VCaP (cell line): Measurements from ENCODE around the gene STPG1.

Experiments used
- H3K27ac ChIP-seq: fragments of 450-650 bp; 2 replicates; pipeline ENCODE4 v1.5.1; 2017
- CTCF ChIP-seq: fragments of 450-650 bp; conservative IDR thresholded peaks from 2 replicates; pipeline ENCODE4 v1.5.1; 2017; ENCODE audit warnings: mild to moderate bottlenecking, moderate library complexity

Gene STPG1

GRCh38 chr1:24338447-24338846 is 75.1 kb downstream of the STPG1 start:
- no peak overlapping the region for H3K27ac ChIP-seq
- TF ChIP-seq CTCF = no peak

GRCh38 chr1:24337455-24337854 is 76.1 kb downstream of the STPG1 start:
- TF ChIP-seq CTCF = no peak

GRCh38 chr1:24336075-24336474 is 77.5 kb downstream of the STPG1 start:
- no peak overlapping the region for H3K27ac ChIP-seq
- TF ChIP-seq CTCF = no peak

More at GRCh38 chr1:24337455-24337854, 76.1 kb downstream of the STPG1 start:
- no peak overlapping the region for H3K27ac ChIP-seq

- no peak for TF ChIP-seq CTCF
These were observed 81.5 kb downstream of the STPG1 start for GRCh38 chr1:24331961-24332673.

GRCh38 chr1:24329797-24330543 is 83.6 kb downstream of the STPG1 start:
- no peak for TF ChIP-seq CTCF
- no peak overlapping the region for H3K27ac ChIP-seq

More at GRCh38 chr1:24331961-24332673, 81.5 kb downstream of the STPG1 start:
- no peak overlapping the region for H3K27ac ChIP-seq

GRCh38 chr1:24329331-24329730 is 84.3 kb downstream of the STPG1 start:
- H3K27ac ChIP-seq = no peak overlapping the region
- TF ChIP-seq CTCF = no peak

GRCh38 chr1:24327891-24328290 is 85.7 kb downstream of the STPG1 start:
- H3K27ac ChIP-seq = no peak overlapping the region
- no peak for TF ChIP-seq CTCF
